Tibial nerve (tissue), 4 donors: ENCODE measurements around the gene MRPS22. TPM values are rescaled to one million over a fixed set of nuclear protein-coding genes. Genes with fewer than 3 reads are reported as not detected.
"Not testable (repeated sequence)": the region's sequence is repeated elsewhere in the genome, so short reads cannot be mapped to it uniquely, and the experiment has no call there.

Experiments used
- DNase-seq, 2 donors: peaks; one replicate each; pipeline ENCODE4 v3.0.0-alpha.2; 2019; ENCODE audit warnings: low spot score in 2 of 2
- H3K27ac ChIP-seq, 4 donors: fragments of 200-600 bp; sonication (generic) in 3 of 4; one replicate each; pipeline ENCODE4 v1.5.1; 2017 to 2019; ENCODE audit warnings: mild to moderate bottlenecking in 1 of 4
- H3K27me3 ChIP-seq, 2 donors: fragments of 200-600 bp; sonication (generic) in 1 of 2; one replicate each; pipeline versions ENCODE4 v1.5.1 to v1.6.0; 2017 to 2019
- H3K36me3 ChIP-seq, 3 donors: fragments of 200-600 bp; sonication (generic); one replicate each; pipeline ENCODE4 v1.5.1; 2018 to 2019
- H3K4me1 ChIP-seq, 4 donors: fragments of 200-600 bp; sonication (generic) in 3 of 4; one replicate each; pipeline ENCODE4 v1.5.1; 2017 to 2019
- H3K4me3 ChIP-seq, 4 donors: fragments of 200-600 bp; sonication (generic) in 3 of 4; one replicate each; pipeline ENCODE4 v1.5.1; 2017 to 2019; ENCODE audit warnings: mild to moderate bottlenecking in 1 of 4, moderate library complexity in 1 of 4
- H3K9me3 ChIP-seq, 4 donors: fragments of 200-600 bp; sonication (generic) in 3 of 4; one replicate each; pipeline ENCODE4 v1.5.1; 2017 to 2019
- CTCF ChIP-seq, 5 experiments: fragments of 200-600 bp in 3 of 5; fragments of 450-650 bp in 2 of 5; sonication (generic) in 3 of 5; IDR thresholded peaks; one replicate each; pipeline ENCODE4 v1.5.1; 2016 to 2019; ENCODE audit warnings: antibody characterized with exemption in 5 of 5, mild to moderate bottlenecking in 3 of 5, moderate library complexity in 2 of 5
- EP300 ChIP-seq, 2 donors: sonication (generic); formaldehyde crosslinking; IDR thresholded peaks; one replicate each; pipeline ENCODE4 v1.6.1; 2017; ENCODE audit warnings: antibody characterized with exemption in 2 of 2, mild to moderate bottlenecking in 1 of 2
- POLR2A ChIP-seq, 2 donors: fragments of 450-650 bp; IDR thresholded peaks; one replicate each; pipeline ENCODE4 v1.6.1; 2017; ENCODE audit warnings: antibody characterized with exemption in 2 of 2, mild to moderate bottlenecking in 2 of 2, moderate library complexity in 2 of 2
- WGBS, 2 donors: methylation state at CpG; one replicate each; pipeline ENCODE4 v1.1.5; 2018; 5-methylcytosine and 5-hydroxymethylcytosine counted together
- total RNA-seq, 4 donors: library from RNA; depleted of rRNA; stranded (reverse); fragments of >200 nt; gene quantifications; one replicate each; pipeline ENCODE4 v1.1.0, GENCODE V29; 2016

Gene MRPS22
- total RNA-seq, 4 donors from 2014 or later, result 37.7 to 50.7 (median 46.4) TPM

DNA sequence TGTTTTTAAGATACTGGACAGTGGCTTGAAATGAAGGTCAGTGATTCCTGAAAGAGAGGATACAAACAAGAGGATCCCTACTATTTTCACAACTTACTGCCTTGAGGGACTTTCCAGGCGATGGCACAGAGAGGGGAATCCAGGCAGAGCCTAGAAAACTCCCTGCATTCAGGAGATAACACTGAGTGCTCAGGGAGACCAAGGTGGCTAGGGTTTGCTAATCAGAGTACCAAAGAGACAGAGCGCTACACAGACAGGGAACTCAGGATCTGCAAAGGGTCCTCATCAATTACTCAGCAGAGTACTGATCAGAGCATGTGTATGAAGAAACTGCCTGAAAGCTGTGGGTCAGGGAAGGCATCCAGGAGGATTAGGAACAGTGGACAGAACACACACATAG lies 11.7 kb upstream of the MRPS22 start:
- no peaks in the 10 kb centered on the region for H3K36me3 ChIP-seq
- no peak for DNase-seq
- TF ChIP-seq EP300 (IDR thresholded peaks at IDR 0.05), result no peak
- no peaks in the 10 kb centered on the region for H3K9me3 ChIP-seq
- peaks cover 0 to 12% of the 10 kb centered on the region in 2 donors for H3K27me3 ChIP-seq
- WGBS, 2 donors, result 80% methylated on average over 2 of the region's 2 CpGs
- H3K4me3 ChIP-seq, result no peak overlapping the region
- peaks cover 0 to 6% (median 0%) of the 10 kb centered on the region in 4 donors for H3K4me1 ChIP-seq
- no peak overlapping the region for H3K27ac ChIP-seq

DNA sequence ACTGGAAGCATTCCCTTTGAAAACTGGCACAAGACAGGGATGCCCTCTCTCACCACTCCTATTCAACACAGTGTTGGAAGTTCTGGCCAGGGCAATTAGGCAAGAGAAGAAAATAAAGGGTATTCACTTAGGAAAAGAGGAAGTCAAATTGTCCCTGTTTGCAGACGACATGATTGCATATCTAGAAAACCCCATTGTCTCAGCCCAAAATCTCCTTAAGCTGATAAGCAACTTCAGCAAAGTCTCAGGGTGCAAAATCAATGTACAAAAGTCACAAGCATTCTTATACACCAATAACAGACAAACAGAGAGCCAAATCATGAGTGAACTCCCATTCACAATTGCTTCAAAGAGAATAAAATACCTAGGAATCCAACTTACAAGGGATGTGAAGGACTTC lies 9.1 kb upstream of the MRPS22 start:
- not testable (repeated sequence) for H3K4me3 ChIP-seq, H3K36me3 ChIP-seq, H3K27ac ChIP-seq, H3K9me3 ChIP-seq, H3K4me1 ChIP-seq, DNase-seq, H3K27me3 ChIP-seq
- WGBS, 2 donors, result 57 to 60% methylated on average over 1 of the region's 1 CpG

DNA sequence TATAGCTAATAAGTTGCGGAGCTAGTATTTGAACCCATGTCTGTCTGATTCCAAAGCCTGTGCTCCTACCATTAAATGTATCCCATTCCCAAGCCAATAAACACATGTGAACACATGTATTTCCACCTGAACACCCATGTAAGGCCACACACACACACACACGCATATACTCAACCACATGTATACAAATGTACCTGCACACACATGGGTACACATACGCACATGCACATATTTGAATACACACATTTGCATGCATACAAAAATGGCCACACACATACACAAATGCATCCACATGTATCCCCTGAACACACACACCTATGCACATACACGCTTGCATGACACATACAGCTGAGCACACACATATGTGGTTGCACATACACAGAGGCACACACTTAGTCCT lies 5.4 kb upstream of the MRPS22 start:
- Histone ChIP-seq H3K4me3 (no peak overlapping the region), H3K36me3 (no peaks in the 10 kb centered on the region), H3K4me1 (peaks cover 0 to under 1% (median 0%) of the 10 kb centered on the region in 4 donors), H3K27me3 (no peaks in the 10 kb centered on the region), H3K9me3 (no peaks in the 10 kb centered on the region), H3K27ac (no peak overlapping the region)
- 95 to 96% methylated on average over 4 of the region's 4 CpGs for WGBS, 2 donors
- no peak for DNase-seq
- TF ChIP-seq EP300 (IDR thresholded peaks at IDR 0.05), result no peak
- no peak for TF ChIP-seq POLR2A (IDR thresholded peaks at IDR 0.05)
- TF ChIP-seq CTCF (IDR thresholded peaks at IDR 0.05), result no peak

- TF ChIP-seq POLR2A (IDR thresholded peaks at IDR 0.05), result no peak
- no peak for TF ChIP-seq EP300 (IDR thresholded peaks at IDR 0.05)
- no peak for TF ChIP-seq CTCF (IDR thresholded peaks at IDR 0.05)
- DNase-seq, result no peak
- no peak overlapping the region for H3K4me3 ChIP-seq
- H3K27ac ChIP-seq, result no peak overlapping the region
- no peaks in the 10 kb centered on the region for H3K9me3 ChIP-seq
- 59 to 63% methylated on average over 4 of the region's 4 CpGs for WGBS, 2 donors
- H3K27me3 ChIP-seq, result no peaks in the 10 kb centered on the region
- no peaks in the 10 kb centered on the region for H3K36me3 ChIP-seq
- peaks cover 0 to 5% (median under 1%) of the 10 kb centered on the region in 4 donors for H3K4me1 ChIP-seq
These were observed 4.5 kb upstream of the MRPS22 start for GRCh38 chr3:139339219-139339906.

DNA sequence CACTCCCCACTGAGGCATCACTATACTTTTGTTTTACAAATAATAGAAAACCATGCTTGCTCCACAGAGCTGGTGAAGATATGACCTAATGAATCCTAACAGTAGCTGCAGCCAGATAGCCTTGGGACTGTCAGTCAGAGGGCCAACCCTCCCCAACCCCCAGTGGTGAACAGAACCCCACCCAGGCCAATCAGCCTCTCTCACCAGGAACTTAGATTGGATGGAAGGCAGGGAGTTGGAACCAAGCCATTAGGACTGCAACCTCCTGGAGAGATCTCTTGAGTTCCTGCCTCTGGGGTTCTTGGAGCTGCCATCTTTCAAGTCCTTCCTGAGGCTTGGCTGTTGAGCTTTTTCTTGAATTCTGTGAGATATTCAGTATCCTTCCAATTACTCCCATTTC lies 3.0 kb upstream of the MRPS22 start:
- DNase-seq, result no peak
- Histone ChIP-seq H3K4me1 (peaks cover 0 to 19% (median 11%) of the 10 kb centered on the region in 4 donors), H3K27me3 (no peaks in the 10 kb centered on the region), H3K27ac (no peak overlapping the region), H3K4me3 (no peak overlapping the region), H3K9me3 (no peaks in the 10 kb centered on the region), H3K36me3 (no peaks in the 10 kb centered on the region)
- TF ChIP-seq POLR2A (IDR thresholded peaks at IDR 0.05), result no peak
- TF ChIP-seq CTCF (IDR thresholded peaks at IDR 0.05), result no peak
- no peak for TF ChIP-seq EP300 (IDR thresholded peaks at IDR 0.05)

- H3K27ac ChIP-seq, result no peak overlapping the region
- H3K36me3 ChIP-seq, result peaks cover 0 to 11% (median 0%) of the 10 kb centered on the region in 3 donors
- peaks cover 0 to 32% (median 11%) of the 10 kb centered on the region in 4 donors for H3K4me1 ChIP-seq
- H3K9me3 ChIP-seq, result no peaks in the 10 kb centered on the region
- TF ChIP-seq POLR2A (IDR thresholded peaks at IDR 0.05) (no peak), EP300 (IDR thresholded peaks at IDR 0.05) (no peak), CTCF (IDR thresholded peaks at IDR 0.05) (no peak)
- H3K4me3 ChIP-seq, result no peak overlapping the region
- DNase-seq, result no peak
- H3K27me3 ChIP-seq, result no peaks in the 10 kb centered on the region
These were observed 1.8 kb upstream of the MRPS22 start for GRCh38 chr3:139342054-139342453.
